H1 (cell line): ENCODE data around the gene SPTBN1. TPM values are rescaled to one million over a fixed set of nuclear protein-coding genes. Genes with fewer than 3 reads are reported as not detected.

ENCODE experiments used
- CBX8 ChIP-seq: fragments of 300-800, 300-1000 bp; sonication (generic); IDR thresholded peaks from 2 replicates; pipeline ENCODE4 v1.7.1; 2016; ENCODE audit warnings: low read depth, low read length, borderline replicate concordance
- GTF2F1 ChIP-seq: IDR thresholded peaks from 2 replicates; pipeline ENCODE4 v1.6.1; 2012; ENCODE audit warnings: low read depth, low read length, improper control_type of control experiment, borderline replicate concordance
- HDAC2 ChIP-seq, 2 experiments: fragments of 300-600 bp in 1 of 2; sonication (generic) in 1 of 2; IDR thresholded peaks; 2 replicates each; pipeline ENCODE4 v1.6.1; 2011 to 2012; ENCODE audit warnings: low read depth in 2 of 2, low read length in 2 of 2, mild to moderate bottlenecking in 2 of 2, moderate library complexity in 2 of 2, borderline replicate concordance in 1 of 2, inconsistent platforms in 1 of 2
- NANOG ChIP-seq: IDR thresholded peaks from 2 replicates; pipeline ENCODE4 v1.6.1; 2011; ENCODE audit warnings: low read length, low read depth, mild to moderate bottlenecking, inconsistent platforms; ENCODE audit not compliant: insufficient read depth, poor library complexity, severe bottlenecking
- polyA plus RNA-seq, 7 experiments: library from polyadenylated mRNA; depleted of rRNA in 3 of 7; stranded (reverse) in 5 of 7; unstranded in 2 of 7; fragments of >200 nt in 5 of 7; fragments of 200-250 nt in 2 of 7; gene quantifications; 1 replicate in 5 of 7; 2 replicates in 1 of 7; 4 replicates in 1 of 7; pipeline versions ENCODE4 v1.2.1 to v1.2.3, GENCODE V29; 2011 to 2013; ENCODE audit warnings: missing spikeins in 2 of 7, mixed read lengths in 2 of 7
- total RNA-seq: library from RNA; stranded (reverse); fragmentation: NEBNext Ultra II Directional; extraction: Animal tissue kit (Norgen Biotek cat#: 25700); gene quantifications from 2 replicates; pipeline ENCODE4 v1.2.1, GENCODE V29; 2021
- TF ChIP-seq, protein P1 (sequence below): IDR thresholded peaks from 2 replicates; pipeline ENCODE4 v1.6.1; 2012; ENCODE audit warnings: low read length, inconsistent platforms

The SPTBN1 gene
- total and polyA plus RNA-seq, 2 of the 8 experiments (the other 6 are each of a cell fraction or from before 2014, with no cell fraction given): 31.8 to 180 TPM

DNA sequence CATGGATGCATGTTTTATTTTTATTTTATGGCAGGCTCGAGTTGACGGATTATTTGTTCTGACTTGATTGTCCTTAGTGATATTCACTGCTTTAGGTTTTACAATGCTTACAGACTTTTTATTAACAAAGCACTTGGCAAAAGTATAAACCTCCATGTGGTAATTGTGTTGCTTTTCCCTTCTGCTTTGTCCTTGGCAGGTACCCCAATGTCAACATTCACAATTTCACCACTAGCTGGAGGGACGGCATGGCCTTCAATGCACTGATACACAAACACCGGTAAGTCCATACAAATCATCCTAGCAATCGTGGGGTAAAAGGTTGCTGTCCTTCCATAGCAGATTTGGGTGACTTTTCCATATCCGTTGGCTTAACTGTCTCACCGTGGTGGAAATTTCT, 161.3 kb downstream of the SPTBN1 start (continued):
- TF ChIP-seq HDAC2 (IDR thresholded peaks at IDR 0.05; ENCODE audit: borderline replicate concordance in 1 of 2, low read depth in 2 of 2, low read length in 2 of 2) (no peak), CBX8 (no peak), NANOG (no peak), GTF2F1 (no peak)
- TF ChIP-seq, protein P1, sequence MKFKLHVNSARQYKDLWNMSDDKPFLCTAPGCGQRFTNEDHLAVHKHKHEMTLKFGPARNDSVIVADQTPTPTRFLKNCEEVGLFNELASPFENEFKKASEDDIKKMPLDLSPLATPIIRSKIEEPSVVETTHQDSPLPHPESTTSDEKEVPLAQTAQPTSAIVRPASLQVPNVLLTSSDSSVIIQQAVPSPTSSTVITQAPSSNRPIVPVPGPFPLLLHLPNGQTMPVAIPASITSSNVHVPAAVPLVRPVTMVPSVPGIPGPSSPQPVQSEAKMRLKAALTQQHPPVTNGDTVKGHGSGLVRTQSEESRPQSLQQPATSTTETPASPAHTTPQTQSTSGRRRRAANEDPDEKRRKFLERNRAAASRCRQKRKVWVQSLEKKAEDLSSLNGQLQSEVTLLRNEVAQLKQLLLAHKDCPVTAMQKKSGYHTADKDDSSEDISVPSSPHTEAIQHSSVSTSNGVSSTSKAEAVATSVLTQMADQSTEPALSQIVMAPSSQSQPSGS: no peak
